Dedifferentiated amniotic fluid mesenchymal stem cell (primary cell): ENCODE results near the gene HOATZ.
A peak's percentile ranks its signal among the peaks of the same experiment; 100 is the strongest.

Experiments
- DNase-seq: peaks from one replicate; pipeline ENCODE4 v3.0.0-alpha.2; 2016; ENCODE audit errors: extremely low spot score

The HOATZ gene

GRCh38 chr11:111549196-111549868 is 34.8 kb downstream of the HOATZ start:
- no peak for DNase-seq

- no peak for DNase-seq
These were observed 35.3 kb downstream of the HOATZ start for GRCh38 chr11:111549869-111550203.

- no peak for DNase-seq
These were observed 35.7 kb downstream of the HOATZ start for GRCh38 chr11:111550258-111550657.

- no peak for DNase-seq
These were observed 40.0 kb downstream of the HOATZ start for GRCh38 chr11:111554532-111554931.

- no peak for DNase-seq
These were observed 40.7 kb downstream of the HOATZ start for GRCh38 chr11:111555255-111555654.

- peak; percentile 99 for DNase-seq
These were observed 43.0 kb downstream of the HOATZ start for GRCh38 chr11:111557425-111558111.

GRCh38 chr11:111559800-111560464 is 45.4 kb downstream of the HOATZ start:
- no peak for DNase-seq

- DNase-seq, result no peak
These were observed 46.2 kb downstream of the HOATZ start for GRCh38 chr11:111560800-111561199.

GRCh38 chr11:111561306-111561705 is 46.7 kb downstream of the HOATZ start:
- DNase-seq, result no peak

GRCh38 chr11:111561791-111562325 is 47.3 kb downstream of the HOATZ start:
- peak; percentile 65 for DNase-seq

GRCh38 chr11:111562692-111563389 is 48.3 kb downstream of the HOATZ start:
- DNase-seq, result no peak

- peak; percentile 83 for DNase-seq
These were observed 50.6 kb downstream of the HOATZ start for GRCh38 chr11:111565114-111565720.

GRCh38 chr11:111566324-111566723 is 51.7 kb downstream of the HOATZ start:
- DNase-seq, result no peak

GRCh38 chr11:111569476-111569875 is 54.9 kb downstream of the HOATZ start:
- DNase-seq, result no peak

- DNase-seq, result no peak
These were observed 56.2 kb downstream of the HOATZ start for GRCh38 chr11:111570796-111571195.

GRCh38 chr11:111571829-111572501 is 57.4 kb downstream of the HOATZ start:
- DNase-seq, result no peak

- DNase-seq, result no peak
These were observed 58.0 kb downstream of the HOATZ start for GRCh38 chr11:111572581-111572980.

GRCh38 chr11:111573821-111574249 is 59.3 kb downstream of the HOATZ start:
- DNase-seq, result no peak

- no peak for DNase-seq
These were observed 60.0 kb downstream of the HOATZ start for GRCh38 chr11:111574373-111575225.

GRCh38 chr11:111575740-111576139 is 61.2 kb downstream of the HOATZ start:
- no peak for DNase-seq
